Psoas muscle (tissue), 8 donors: ENCODE data around the gene MED28. TPM values are rescaled to one million over a fixed set of nuclear protein-coding genes. Genes with fewer than 3 reads are reported as not detected.

Source experiments
- ATAC-seq, 4 donors: fragments of 200-7000 bp; cut with Tn5 transposase; one replicate each; pipeline ENCODE4 v1.9.1; 2020; ENCODE audit warnings: moderate library complexity in 3 of 4, mild to moderate bottlenecking in 2 of 4
- DNase-seq, 2 donors: peaks; one replicate each; pipeline ENCODE4 v3.0.0-alpha.2; 2020
- H3K27ac ChIP-seq: fragments of 200-600 bp; one replicate; pipeline ENCODE4 v1.8.0; 2022
- H3K27me3 ChIP-seq, 3 donors: fragments of 200-600 bp in 1 of 3; one replicate each; pipeline versions ENCODE4 v1.6.1 to v1.8.0; 2013 to 2022; ENCODE audit warnings: low read length in 2 of 3, mild to moderate bottlenecking in 2 of 3, moderate library complexity in 1 of 3; ENCODE audit not compliant: insufficient read depth in 3 of 3
- H3K36me3 ChIP-seq, 2 donors: fragments of 200-600 bp in 1 of 2; one replicate each; pipeline versions ENCODE4 v1.6.1 to v1.8.0; 2013 to 2022; ENCODE audit warnings: low read depth in 1 of 2, mild to moderate bottlenecking in 1 of 2, moderate library complexity in 1 of 2; ENCODE audit not compliant: insufficient read depth in 1 of 2
- H3K4me1 ChIP-seq: fragments of 200-600 bp; one replicate; pipeline ENCODE4 v1.8.0; 2022
- H3K4me3 ChIP-seq: fragments of 200-600 bp; one replicate; pipeline ENCODE4 v1.8.0; 2022; ENCODE audit warnings: mild to moderate bottlenecking
- H3K9me3 ChIP-seq: fragments of 200-600 bp; one replicate; pipeline ENCODE4 v1.8.0; 2022
- WGBS, 3 donors: extraction: QIAGEN DNeasy Blood & Tissue Kit; methylation state at CpG; one replicate each; pipeline versions ENCODE4 v1.1.6 to v1.1.7; 2013; 5-methylcytosine and 5-hydroxymethylcytosine counted together
- intact Hi-C, 2 donors: fragments of 100-400 bp; cut with DNase I; formaldehyde crosslinking; loops; one replicate each; pipeline versions ENCODE4 v1.11.0 to v1.14.2; 2022
- polyA plus RNA-seq, 3 donors: library from polyadenylated mRNA; stranded (reverse); fragments of 200-250 nt; gene quantifications; one replicate each; pipeline ENCODE4 v1.2.3, GENCODE V29; 2013
- total RNA-seq, 4 donors: library from RNA; stranded (reverse); fragmentation: NEBNext Ultra II Directional in 2 of 4; extraction: Animal tissue kit (Norgen Biotek cat#: 25700) in 2 of 4; gene quantifications; one replicate each; pipeline versions ENCODE4 v1.2.1 to v1.2.4, GENCODE V29; 2021 to 2023
- TF ChIP-seq, protein P1 (sequence below): fragments of 200-600 bp; IDR thresholded peaks from one replicate; pipeline ENCODE4 v1.8.0; 2022; ENCODE audit warnings: antibody characterized with exemption
- donor health status: healthy with polysubstance abuse.
- donor health status: DM: no; HTN: no; CAD: no; lungs with moderate emphysema.
- donor health status: Bipolar disorder and iron deficiency.
- donor health status: healthy.
- donor health status: DM: yes; HTN: yes; CAD: no.
- donor health status: DM: no; HTN: no; CAD: no.
- donor health status: DM: no; HTN: no; CAD: no.
- donor health status: DM: yes; HTN: yes; CAD: no.

MED28 gene
- total and polyA plus RNA-seq, 7 donors = 27.2 to 58.3 (median 36.2) TPM

DNA sequence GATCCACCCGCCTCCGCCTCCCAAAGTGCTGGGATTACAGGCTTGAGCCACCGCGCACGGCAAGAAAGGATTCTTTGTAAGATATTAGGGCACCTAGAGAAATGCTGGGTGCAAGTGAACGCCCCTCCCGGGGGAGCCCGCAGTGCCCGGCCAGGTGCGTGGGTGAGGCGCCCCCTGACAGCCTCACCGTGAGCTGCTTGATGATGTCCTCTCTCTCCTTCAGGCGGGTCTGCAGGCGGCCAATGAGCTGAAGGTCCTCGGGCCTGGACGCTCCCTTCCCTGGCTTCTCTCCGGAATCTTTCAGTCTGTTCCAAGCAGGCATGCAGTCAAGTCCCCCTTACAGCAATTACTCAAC, 21.9 kb downstream of the MED28 start:
- Histone ChIP-seq H3K4me3 (no peak overlapping the region), H3K27ac (no peak overlapping the region), H3K4me1 (no peaks in the 10 kb centered on the region), H3K36me3 (peaks cover 12 to 60% of the 10 kb centered on the region in 2 donors), H3K27me3 (no peaks in the 10 kb centered on the region), H3K9me3 (no peaks in the 10 kb centered on the region)
- ATAC-seq (peak in 3 of 4 donors; percentile 14 to 26 (median 25)), DNase-seq (peak in 1 of 2 donors; percentile 46)
- intact Hi-C loops = loop anchor here (2.0 to 10.0 kb wide), 4 partner anchors 62 to 171 kb away; partner anchors contain the start of gene LAP3 (in 1 of the 2)
- WGBS, 3 donors = 82 to 90% (median 87%) methylated on average over 16 to 17 of the region's 17 CpGs
- TF ChIP-seq, protein P1, sequence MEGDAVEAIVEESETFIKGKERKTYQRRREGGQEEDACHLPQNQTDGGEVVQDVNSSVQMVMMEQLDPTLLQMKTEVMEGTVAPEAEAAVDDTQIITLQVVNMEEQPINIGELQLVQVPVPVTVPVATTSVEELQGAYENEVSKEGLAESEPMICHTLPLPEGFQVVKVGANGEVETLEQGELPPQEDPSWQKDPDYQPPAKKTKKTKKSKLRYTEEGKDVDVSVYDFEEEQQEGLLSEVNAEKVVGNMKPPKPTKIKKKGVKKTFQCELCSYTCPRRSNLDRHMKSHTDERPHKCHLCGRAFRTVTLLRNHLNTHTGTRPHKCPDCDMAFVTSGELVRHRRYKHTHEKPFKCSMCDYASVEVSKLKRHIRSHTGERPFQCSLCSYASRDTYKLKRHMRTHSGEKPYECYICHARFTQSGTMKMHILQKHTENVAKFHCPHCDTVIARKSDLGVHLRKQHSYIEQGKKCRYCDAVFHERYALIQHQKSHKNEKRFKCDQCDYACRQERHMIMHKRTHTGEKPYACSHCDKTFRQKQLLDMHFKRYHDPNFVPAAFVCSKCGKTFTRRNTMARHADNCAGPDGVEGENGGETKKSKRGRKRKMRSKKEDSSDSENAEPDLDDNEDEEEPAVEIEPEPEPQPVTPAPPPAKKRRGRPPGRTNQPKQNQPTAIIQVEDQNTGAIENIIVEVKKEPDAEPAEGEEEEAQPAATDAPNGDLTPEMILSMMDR = no peak

DNA sequence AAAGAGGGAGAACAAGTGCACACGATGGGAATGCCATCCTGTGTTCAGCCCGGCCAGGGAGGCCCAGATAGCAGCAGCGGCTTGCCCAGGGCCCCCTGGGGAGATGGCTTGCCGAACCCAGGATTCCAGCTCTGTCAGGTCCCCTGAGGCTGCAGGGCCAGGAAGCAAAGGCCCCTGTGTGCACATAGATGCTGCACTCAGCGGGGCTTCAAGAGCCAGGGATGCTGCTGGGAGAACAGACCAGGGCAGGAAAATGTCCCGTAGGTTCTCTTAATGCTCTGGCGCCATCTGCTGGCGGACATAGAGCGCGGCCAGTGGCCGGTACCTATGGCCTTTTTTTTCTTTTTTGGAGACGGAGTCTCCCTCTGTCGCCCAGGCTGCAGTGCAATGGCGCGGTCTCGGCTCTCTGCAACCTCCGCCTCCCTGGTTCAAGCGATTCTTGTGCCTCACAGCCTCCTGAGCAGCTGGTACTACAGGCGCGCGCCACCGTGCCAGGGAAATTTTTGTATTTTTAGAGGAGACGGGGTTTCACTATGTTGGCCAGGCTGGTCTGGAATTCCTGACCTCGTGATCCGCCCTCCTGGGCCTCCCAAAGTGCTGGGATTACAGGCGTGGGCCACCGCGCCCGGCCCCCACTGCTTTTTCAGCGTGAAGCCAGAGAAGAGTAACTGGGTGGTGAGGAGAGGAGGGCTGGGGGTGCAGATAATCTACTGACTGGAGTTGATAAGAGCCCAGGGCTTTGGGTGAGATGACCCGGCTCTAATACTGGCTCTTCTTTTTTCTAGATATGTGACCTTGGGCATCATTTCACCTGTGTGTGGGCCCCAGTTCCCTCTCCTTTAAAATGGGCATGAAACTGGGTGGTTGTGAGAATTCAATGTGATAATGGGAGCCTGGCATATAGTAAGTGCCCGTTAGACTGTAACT, 22.5 kb downstream of the MED28 start:
- Histone ChIP-seq H3K4me3 (no peak overlapping the region), H3K27ac (no peak overlapping the region), H3K9me3 (no peaks in the 10 kb centered on the region), H3K27me3 (no peaks in the 10 kb centered on the region), H3K4me1 (no peaks in the 10 kb centered on the region), H3K36me3 (peaks cover 12 to 53% of the 10 kb centered on the region in 2 donors)
- TF ChIP-seq, protein P1 = peak; percentile 92
- ATAC-seq (peak; percentile 81 to 88 (median 84)), DNase-seq (peak; percentile 78 to 89)
- WGBS, 3 donors = 47 to 65% (median 52%) methylated on average over 29 to 32 of the region's 32 CpGs
- intact Hi-C loops = loop anchor here (2.0 to 10.0 kb wide), 4 partner anchors 62 to 170 kb away; partner anchors contain the start of gene LAP3 (in 1 of the 2)

DNA sequence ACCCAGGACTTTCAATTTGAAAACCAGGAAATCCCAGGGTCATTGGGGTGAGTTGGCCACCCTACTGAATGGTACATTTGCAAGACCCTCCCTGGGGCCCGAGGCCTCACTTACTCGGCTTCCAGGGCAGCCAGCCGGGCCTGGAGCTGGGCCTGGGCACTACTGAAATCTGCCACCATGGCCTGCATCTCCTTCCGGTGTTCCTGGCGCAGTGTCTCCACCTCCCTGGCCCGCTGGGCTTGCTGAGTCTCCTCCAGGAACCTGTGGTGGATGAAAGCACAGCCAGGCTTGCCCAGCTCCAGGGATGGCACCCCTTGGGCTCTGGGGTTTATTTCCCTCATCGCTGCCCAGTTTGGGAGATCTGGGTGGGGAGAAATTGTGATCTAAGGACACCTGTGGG, 24.7 kb downstream of the MED28 start:
- DNase-seq (peak in 1 of 2 donors; percentile 49), ATAC-seq (no peak)
- WGBS, 3 donors = 53 to 78% (median 76%) methylated on average over 7 of the region's 7 CpGs
- no peak overlapping the region for H3K4me3 ChIP-seq
- H3K4me1 ChIP-seq = no peaks in the 10 kb centered on the region
- H3K36me3 ChIP-seq = peaks cover 4 to 31% of the 10 kb centered on the region in 2 donors
- H3K27ac ChIP-seq = no peak overlapping the region
- intact Hi-C loops = loop anchor here (5.0 to 10.0 kb wide), 3 partner anchors 64 to 168 kb away; partner anchors contain the start of gene LAP3 (in 1 of the 2)
- no peaks in the 10 kb centered on the region for H3K27me3 ChIP-seq
- TF ChIP-seq, protein P1 = no peak
- H3K9me3 ChIP-seq = no peaks in the 10 kb centered on the region

DNA sequence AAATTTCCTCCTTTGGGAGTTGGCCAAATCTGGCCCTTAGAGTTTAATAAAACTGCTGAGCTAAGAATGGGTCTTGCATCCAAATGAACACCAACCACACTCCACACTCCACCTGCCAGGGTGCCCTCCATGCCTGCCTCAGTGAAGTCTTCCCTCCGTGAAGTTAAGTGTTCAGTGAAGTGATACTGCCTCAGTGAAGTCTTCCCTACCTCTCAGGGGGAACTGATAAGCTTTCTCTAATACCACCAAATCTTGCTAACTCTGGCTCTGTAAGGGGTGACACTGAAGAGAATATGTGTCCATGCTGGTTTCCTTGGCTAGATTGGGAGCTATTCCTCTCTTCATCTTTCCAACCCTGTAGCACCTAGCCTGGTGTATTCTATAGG, 27.9 kb downstream of the MED28 start:
- WGBS, 3 donors = 76 to 87% (median 76%) methylated on average over 1 of the region's 1 CpG
- H3K9me3 ChIP-seq = no peaks in the 10 kb centered on the region
- no peak overlapping the region for H3K27ac ChIP-seq
- H3K4me3 ChIP-seq = no peak overlapping the region
- no peaks in the 10 kb centered on the region for H3K4me1 ChIP-seq
- intact Hi-C loops = no loop called here
- TF ChIP-seq, protein P1 = no peak
- peak in 1 of 4 donors; percentile 8 for ATAC-seq
- H3K36me3 ChIP-seq = peaks cover 0 to 6% of the 10 kb centered on the region in 2 donors
- no peak for DNase-seq
- no peaks in the 10 kb centered on the region for H3K27me3 ChIP-seq
